ENCODE data around the gene RAB7A.

RAB7A gene

DNA sequence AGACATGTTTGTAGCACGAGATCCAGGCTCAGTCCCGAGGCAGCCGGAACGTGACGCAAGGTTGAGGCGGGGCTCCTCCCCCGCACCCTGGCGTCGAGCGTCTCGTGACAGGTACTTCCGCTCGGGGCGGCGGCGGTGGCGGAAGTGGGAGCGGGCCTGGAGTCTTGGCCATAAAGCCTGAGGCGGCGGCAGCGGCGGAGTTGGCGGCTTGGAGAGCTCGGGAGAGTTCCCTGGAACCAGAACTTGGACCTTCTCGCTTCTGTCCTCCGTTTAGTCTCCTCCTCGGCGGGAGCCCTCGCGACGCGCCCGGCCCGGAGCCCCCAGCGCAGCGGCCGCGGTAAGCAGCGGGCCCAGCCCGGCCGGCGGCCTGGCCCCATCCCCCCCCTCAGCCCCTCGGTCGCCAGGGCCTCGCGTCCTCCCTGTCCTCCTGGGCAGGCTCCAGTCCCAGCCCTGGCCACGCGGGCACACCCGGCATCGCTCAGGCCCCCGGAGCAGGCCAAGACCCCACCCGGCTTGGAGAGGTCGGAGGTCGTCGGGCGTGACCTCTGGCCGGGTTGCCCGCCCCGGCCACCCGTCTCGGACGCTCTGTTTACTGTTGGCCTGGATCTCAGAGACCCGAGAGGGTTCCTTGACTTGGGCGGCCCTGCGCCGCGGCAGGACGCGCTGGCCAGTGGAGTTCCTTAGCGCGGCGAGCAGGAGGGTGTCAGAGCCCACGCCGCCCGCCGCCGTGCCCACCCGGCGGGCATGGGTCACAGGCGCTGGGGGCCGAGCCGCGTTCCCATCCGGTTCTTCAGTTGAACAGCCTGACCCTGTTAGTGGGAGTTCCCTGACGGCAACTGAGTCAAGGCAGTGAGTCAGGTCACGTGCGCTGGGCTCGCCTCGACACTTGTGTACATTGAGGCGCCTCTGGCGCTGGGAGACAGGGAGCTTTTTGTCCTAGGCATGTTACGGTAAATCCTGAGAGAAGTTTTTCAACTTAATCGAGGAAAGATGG is at the start of gene RAB7A:
TSS of gene RAB7A (plus strand) at position 161 of the 994 bp plus-strand sequence. CDS start 69,185 bp downstream, outside the sequence.
- peak; percentile 98 for DNase-seq

GRCh38 chr3:128679338-128679737 is 46.6 kb upstream of the RAB7A start:
- no peak for DNase-seq

DNA sequence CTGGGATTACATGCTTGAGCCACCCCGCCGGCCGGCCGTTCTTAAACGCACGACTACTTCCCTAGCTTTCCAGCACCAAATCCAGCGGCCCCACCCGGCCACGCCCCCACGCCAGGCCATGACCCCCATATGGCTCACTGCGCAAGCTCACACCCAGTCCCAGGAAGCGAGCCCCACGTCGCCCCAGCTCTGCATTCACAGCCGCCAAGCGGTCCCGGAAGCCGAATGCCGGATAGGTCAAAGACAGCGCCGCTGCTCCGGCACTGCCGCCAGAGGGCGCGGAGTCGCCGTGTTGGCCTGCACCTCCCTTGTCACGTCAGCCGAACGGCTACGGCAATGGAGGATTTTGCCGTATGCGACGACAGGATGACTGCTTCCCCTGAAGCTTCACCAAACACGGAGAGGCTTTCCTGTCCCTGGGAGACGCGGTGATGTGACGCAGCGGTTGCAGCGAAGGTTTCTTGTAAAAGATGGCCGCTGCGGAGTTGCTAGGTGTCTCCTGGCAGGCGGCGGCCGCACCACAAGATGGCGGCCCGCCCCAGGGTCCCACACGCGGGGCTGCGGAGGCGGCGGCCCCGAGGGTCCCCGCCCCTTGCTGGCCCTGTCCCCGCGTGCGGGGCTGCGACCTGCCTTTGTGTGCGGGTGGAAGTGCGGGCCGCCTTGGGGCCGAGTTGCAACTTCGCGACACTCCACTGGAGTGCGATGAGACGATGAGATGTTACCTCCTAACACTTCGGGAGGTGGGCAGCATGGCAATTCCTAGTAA is 45.2 kb upstream of the RAB7A start:
- peak; percentile 99 for DNase-seq

GRCh38 chr3:128681369-128681829 is 44.6 kb upstream of the RAB7A start:
- DNase-seq = peak; percentile 51

DNA sequence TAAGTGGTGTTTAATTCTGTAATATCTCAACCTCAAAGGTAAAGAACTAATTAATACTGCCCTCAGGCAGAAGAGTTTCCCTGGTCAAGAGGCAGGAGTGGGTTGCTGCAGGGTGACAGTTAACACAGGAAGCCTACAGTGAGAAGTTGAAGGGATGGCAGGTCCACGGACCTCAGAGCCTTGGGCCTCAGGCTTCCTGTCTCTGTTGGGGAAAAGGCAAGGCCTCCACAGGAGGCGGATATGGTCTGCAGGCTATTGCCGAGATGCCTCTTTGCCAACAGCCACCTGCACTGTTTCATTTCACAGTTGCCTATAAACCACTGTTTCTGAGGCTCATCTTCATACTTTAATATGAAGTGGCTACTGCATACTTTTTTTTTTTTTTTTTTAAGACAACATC is 42.0 kb upstream of the RAB7A start:
- peak; percentile 43 for DNase-seq

- no peak for DNase-seq
Measured at GRCh38 chr3:128684986-128685726, 40.8 kb upstream of the RAB7A start.

DNA sequence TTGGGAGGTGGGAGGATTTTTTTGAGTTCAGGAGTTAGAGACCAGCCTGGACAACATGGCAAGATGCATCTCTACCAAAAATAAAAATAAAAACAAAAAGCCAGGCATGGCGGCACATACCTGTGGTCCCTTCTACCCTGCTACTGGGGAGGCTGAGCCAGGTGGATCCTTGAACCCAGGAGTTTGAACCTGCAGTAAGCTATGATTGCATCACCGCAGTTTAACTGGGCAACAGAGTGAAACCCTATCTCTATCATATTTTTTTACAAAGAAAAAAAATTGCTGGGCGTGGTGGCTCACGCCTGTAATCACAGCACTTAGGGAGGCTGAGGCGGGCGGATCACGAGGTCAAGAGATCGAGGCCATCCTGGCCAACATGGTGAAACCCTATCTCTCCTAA is 39.5 kb upstream of the RAB7A start:
- DNase-seq = no peak

GRCh38 chr3:128689060-128689459 is 36.9 kb upstream of the RAB7A start:
- DNase-seq = no peak

GRCh38 chr3:128693696-128694095 is 32.3 kb upstream of the RAB7A start:
- no peak for DNase-seq

GRCh38 chr3:128697341-128697740 is 28.6 kb upstream of the RAB7A start:
- peak; percentile 33 for DNase-seq

DNA sequence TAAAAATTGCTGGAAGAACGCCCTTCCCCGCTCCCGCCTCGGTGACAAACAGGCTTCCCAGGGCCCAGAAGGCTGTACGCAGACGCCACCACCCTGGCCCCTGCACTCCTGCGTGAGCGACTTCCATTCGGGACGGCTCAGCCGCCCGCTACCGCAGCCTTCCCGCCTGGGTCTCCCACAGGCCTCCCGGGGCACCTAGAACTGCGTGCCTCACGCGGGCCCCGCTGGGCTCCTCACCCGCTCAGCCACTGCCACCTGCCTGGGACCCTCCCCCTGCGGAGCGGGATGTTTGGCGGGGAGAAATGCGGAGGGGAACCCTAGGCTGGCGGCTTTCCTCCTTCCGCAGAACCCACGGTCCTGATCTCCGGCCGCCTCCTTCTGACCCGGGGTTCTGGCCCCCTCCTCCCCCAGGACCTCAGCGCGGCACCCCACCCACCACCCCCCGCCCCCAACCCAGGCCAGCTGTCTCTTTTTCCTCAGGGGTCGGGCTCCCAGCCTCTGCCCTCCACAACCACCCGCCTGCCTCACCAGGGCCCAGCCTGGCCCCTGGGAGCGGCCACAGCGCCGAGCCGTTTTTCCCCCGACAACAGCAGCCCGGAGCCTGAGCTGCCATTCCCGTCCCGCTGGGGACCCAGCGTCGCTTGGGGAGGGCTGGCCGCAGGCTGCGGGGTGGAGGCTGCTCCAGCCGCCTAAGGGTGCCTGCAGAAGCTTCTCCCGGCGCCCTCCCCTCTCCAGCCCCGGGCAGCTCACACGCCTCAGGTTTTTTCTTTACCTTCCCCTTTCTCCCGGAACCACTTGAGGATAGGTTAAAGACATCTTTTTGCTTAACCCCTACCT is 27.6 kb upstream of the RAB7A start:
- peak; percentile 63 for DNase-seq

DNA sequence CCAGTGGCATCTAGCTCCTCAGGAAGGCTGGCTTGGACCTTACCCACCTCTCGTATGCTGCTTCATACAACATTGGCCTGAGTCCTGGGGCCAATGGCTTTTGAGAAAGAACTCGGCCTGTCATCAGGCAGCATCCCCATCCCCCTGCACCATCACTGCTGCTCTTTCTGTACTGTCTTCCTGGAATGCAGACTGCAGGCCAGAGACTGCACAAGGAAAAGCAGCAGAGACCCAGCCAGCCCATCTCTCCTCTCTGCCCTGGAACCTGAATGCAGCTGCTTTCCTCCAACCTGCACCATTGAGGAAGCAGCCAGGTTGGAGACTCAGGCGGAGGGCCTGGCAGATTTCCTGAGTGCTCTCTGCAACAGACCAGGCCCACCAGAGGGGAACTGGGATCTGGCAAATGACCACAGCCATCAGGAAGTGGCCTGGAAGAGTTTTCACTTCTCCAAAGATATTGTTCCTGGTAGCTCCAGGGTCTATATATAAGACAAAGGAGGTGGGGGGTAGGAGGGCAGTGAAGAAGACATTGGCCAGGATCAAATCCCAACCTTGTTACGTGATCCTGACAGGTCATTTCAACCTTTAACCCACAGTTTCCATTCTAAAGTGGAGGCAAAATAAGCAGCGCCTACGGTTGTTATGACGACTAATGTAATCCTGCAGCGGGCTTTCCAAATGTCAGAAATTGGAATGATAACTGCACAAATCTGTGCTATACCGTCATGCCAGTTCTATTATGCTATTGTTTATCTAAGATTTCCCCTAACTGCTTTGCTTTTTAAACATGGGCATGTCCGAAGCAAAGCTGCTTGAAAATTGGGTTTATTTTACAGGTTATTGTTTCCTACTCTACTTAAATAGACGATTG is 24.4 kb upstream of the RAB7A start:
- DNase-seq = no peak

DNA sequence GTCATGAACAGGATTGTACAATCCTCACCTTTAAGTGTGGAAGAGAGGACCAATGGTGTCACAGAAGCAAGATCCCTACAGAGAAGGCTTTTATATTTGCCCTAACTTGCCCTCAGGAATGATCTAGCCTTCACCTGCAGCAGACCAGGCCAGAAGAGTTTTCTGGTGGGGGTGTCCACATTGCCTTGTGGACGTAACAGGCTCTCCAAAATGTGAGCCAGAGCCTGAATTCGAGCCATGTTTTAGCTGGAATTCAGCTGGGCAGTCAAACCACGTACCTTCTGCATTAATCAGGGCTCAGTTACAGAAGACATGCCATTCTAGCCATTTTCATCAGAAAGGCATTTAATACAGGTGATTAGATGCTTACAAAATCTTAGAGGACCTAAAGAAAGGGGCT is 23.6 kb upstream of the RAB7A start:
- DNase-seq = no peak

- DNase-seq = no peak
Measured at GRCh38 chr3:128703561-128703960, 22.4 kb upstream of the RAB7A start.

- no peak for DNase-seq
Measured at GRCh38 chr3:128706086-128706615, 19.8 kb upstream of the RAB7A start.

DNA sequence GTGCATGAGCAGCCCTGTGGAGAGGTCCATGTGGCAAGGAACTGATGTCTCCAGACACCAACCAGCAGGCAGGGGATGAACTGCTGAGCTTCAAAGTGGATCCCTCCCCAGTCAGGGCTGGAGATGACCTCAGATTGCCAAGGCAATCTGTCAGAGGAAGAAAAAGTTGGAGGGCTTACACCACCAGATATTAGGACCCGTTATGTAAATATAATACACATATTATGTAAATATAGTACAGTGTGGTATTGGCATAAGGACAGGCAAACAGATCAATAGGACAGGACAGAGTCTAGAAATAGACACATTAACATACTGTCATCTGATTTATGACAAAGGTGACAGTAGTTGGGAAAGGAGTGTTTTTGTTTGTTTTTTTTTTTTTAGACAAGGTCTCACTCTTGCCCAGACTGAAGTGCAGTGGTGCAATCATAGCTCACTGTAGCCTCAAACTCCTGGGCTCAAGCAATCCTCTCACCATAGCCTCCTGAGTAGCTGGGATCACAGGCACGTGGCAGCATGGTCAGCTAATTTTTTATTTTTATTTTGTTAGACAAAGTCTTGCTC is 18.0 kb upstream of the RAB7A start:
- no peak for DNase-seq

GRCh38 chr3:128709038-128709437 is 16.9 kb upstream of the RAB7A start:
- no peak for DNase-seq

DNA sequence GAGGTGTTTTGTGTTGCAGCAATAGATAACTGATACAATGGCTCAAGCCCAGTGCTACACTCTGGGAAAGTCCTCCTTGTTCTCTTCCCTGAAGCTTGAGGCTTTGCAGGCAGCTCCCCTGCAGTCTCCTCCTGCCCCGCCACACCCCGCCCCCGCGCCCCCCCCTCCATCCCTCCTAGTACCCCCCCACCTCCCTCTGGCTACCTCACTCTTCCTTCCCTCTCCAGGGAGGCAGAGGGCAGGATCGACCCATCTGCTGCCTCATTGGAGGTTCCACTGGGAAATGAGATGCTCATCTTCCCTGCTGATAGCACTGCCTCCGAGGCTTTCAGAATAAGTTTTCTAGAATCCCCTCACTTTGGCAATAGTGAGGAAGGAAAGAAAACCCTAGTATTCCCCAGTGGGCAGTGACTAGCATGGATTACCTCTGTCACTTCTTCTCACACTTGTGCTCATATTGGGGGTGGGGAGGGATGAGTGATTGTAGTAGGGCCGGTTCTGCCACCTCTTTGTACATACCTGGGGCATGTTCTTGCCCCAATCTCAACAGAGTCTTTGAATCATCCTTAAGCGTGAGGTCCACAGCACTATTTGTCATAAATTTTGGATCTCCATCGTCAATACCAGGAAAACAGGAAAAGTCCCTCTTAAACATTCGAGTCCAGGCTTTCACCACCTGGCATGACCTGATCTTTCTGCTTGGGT is 16.3 kb upstream of the RAB7A start:
- DNase-seq = no peak

- DNase-seq = no peak
Measured at GRCh38 chr3:128710816-128711433, 15.1 kb upstream of the RAB7A start.

All from hematopoietic multipotent progenitor cell treated with erythropoietin and hydrocortisone succinate and interleukin-3 and kit ligand, for 6 days (in vitro differentiated cells).